H9 (cell line): Measurements from ENCODE around the gene SGCD. TPM values are rescaled to one million over a fixed set of nuclear protein-coding genes. Genes with fewer than 3 reads are reported as not detected.

Experiments used
- DNase-seq: peaks from one replicate; pipeline ENCODE4 v3.0.0-alpha.2; 2017
- H2AFZ ChIP-seq: one replicate; pipeline ENCODE4 v1.6.1; 2013; ENCODE audit warnings: mild to moderate bottlenecking, low read length, control low read depth, moderate library complexity
- H2AK5ac ChIP-seq: 2 replicates; pipeline ENCODE4 v1.6.1; 2013; ENCODE audit warnings: low read length, control low read depth, mixed read lengths; ENCODE audit not compliant: insufficient read length
- H2BK120ac ChIP-seq: one replicate; pipeline ENCODE4 v1.6.1; 2013; ENCODE audit warnings: low read depth, mild to moderate bottlenecking, low read length, control low read depth, inconsistent platforms; ENCODE audit not compliant: poor library complexity, severe bottlenecking
- H2BK12ac ChIP-seq: 2 replicates; pipeline ENCODE4 v1.6.1; 2013; ENCODE audit warnings: low read length, control low read depth, mixed read lengths, low read depth; ENCODE audit not compliant: insufficient read length
- H2BK15ac ChIP-seq: 2 replicates; pipeline ENCODE4 v1.6.1; 2013; ENCODE audit warnings: low read depth, low read length, control low read depth
- H2BK20ac ChIP-seq: one replicate; pipeline ENCODE4 v1.6.1; 2013; ENCODE audit warnings: low read depth, mild to moderate bottlenecking, low read length, control low read depth, inconsistent platforms; ENCODE audit not compliant: poor library complexity, severe bottlenecking
- H2BK5ac ChIP-seq: 2 replicates; pipeline ENCODE4 v1.6.1; 2013; ENCODE audit warnings: low read length, control low read depth, mixed read lengths; ENCODE audit not compliant: insufficient read length
- H3K14ac ChIP-seq: 2 replicates; pipeline ENCODE4 v1.6.1; 2013; ENCODE audit warnings: low read length, control low read depth; ENCODE audit not compliant: insufficient read depth
- H3K18ac ChIP-seq: 2 replicates; pipeline ENCODE4 v1.6.1; 2013; ENCODE audit warnings: low read depth, mild to moderate bottlenecking, mixed read lengths, low read length, control low read depth; ENCODE audit not compliant: insufficient read length
- H3K23ac ChIP-seq: 2 replicates; pipeline ENCODE4 v1.6.1; 2013; ENCODE audit warnings: low read length, control low read depth, mixed read lengths, low read depth; ENCODE audit not compliant: insufficient read length
- H3K23me2 ChIP-seq: 2 replicates; pipeline ENCODE4 v1.6.1; 2013; ENCODE audit warnings: low read depth, mild to moderate bottlenecking, mixed read lengths, low read length, control low read depth; ENCODE audit not compliant: insufficient read length, poor library complexity, severe bottlenecking
- H3K27ac ChIP-seq: 2 replicates; pipeline ENCODE4 v1.5.1; 2013; ENCODE audit warnings: low read length, control low read depth, mixed read lengths, low read depth; ENCODE audit not compliant: insufficient read length
- H3K27me3 ChIP-seq: 2 replicates; pipeline ENCODE4 v1.6.1; 2013; ENCODE audit warnings: low read length, control low read depth, inconsistent platforms; ENCODE audit not compliant: insufficient read depth
- H3K4ac ChIP-seq: 2 replicates; pipeline ENCODE4 v1.6.1; 2013; ENCODE audit warnings: low read depth, mild to moderate bottlenecking, control low read depth, inconsistent platforms, low read length, moderate library complexity
- H3K4me1 ChIP-seq: 2 replicates; pipeline ENCODE4 v1.6.1; 2013; ENCODE audit warnings: low read length, control low read depth, inconsistent platforms; ENCODE audit not compliant: insufficient read depth
- H3K4me2 ChIP-seq: 2 replicates; pipeline ENCODE4 v1.6.1; 2013; ENCODE audit warnings: low read length, control low read depth, mixed read lengths; ENCODE audit not compliant: insufficient read length, insufficient read depth
- H3K56ac ChIP-seq: 2 replicates; pipeline ENCODE4 v1.6.1; 2013; ENCODE audit warnings: low read depth, mild to moderate bottlenecking, mixed read lengths, low read length, control low read depth; ENCODE audit not compliant: insufficient read length
- H3K79me1 ChIP-seq: 2 replicates; pipeline ENCODE4 v1.6.1; 2013; ENCODE audit warnings: low read depth, mild to moderate bottlenecking, moderate library complexity, low read length, control low read depth, inconsistent platforms; ENCODE audit not compliant: insufficient read depth, poor library complexity, severe bottlenecking
- H3K79me2 ChIP-seq: 2 replicates; pipeline ENCODE4 v1.6.1; 2013; ENCODE audit warnings: low read length, control low read depth, inconsistent platforms; ENCODE audit not compliant: insufficient read depth
- H3K9ac ChIP-seq: 2 replicates; pipeline ENCODE4 v1.6.1; 2013; ENCODE audit warnings: low read length, control low read depth, mixed read lengths; ENCODE audit not compliant: insufficient read length; ENCODE audit errors: extremely low read depth
- H3K9me3 ChIP-seq: one replicate; pipeline ENCODE4 v1.6.1; 2013; ENCODE audit warnings: low read depth, low read length, inconsistent platforms; ENCODE audit not compliant: control insufficient read depth
- H3T11ph ChIP-seq: one replicate; pipeline ENCODE4 v1.6.1; 2013; ENCODE audit warnings: mild to moderate bottlenecking, low read length, control low read depth, inconsistent platforms
- H4K20me1 ChIP-seq: one replicate; pipeline ENCODE4 v1.6.1; 2013; ENCODE audit not compliant: control insufficient read depth, insufficient read length, insufficient read depth
- H4K5ac ChIP-seq: 2 replicates; pipeline ENCODE4 v1.6.1; 2013; ENCODE audit warnings: low read depth, mild to moderate bottlenecking, mixed read lengths, low read length, control low read depth; ENCODE audit not compliant: insufficient read length
- H4K8ac ChIP-seq: replicated peaks from 2 replicates; pipeline ENCODE4 v1.6.1; 2013; ENCODE audit warnings: low read length, control low read depth, mixed read lengths, low read depth; ENCODE audit not compliant: insufficient read length
- H4K91ac ChIP-seq: 2 replicates; pipeline ENCODE4 v1.6.1; 2013; ENCODE audit warnings: low read depth, mild to moderate bottlenecking, moderate library complexity, mixed read lengths, low read length, control low read depth; ENCODE audit not compliant: insufficient read length
- H3K27ac Mint-ChIP-seq, 3 experiments: 2 replicates in 2 of 3; 3 replicates in 1 of 3; pipeline ENCODE4 v1.8.0; 2020 to 2021; ENCODE audit warnings: mixed read lengths in 3 of 3, mild to moderate bottlenecking in 1 of 3, moderate library complexity in 1 of 3
- H3K27me3 Mint-ChIP-seq: 2 replicates; pipeline ENCODE4 v1.8.0; 2021; ENCODE audit warnings: low read depth, mild to moderate bottlenecking, moderate library complexity, mixed read lengths
- H3K36me3 Mint-ChIP-seq, 3 experiments: 2 replicates in 2 of 3; 3 replicates in 1 of 3; pipeline ENCODE4 v1.8.0; 2020 to 2021; ENCODE audit warnings: low read depth in 3 of 3, mixed read lengths in 3 of 3; ENCODE audit not compliant: insufficient read depth in 1 of 3
- H3K4me1 Mint-ChIP-seq, 2 experiments: 2 replicates each; pipeline ENCODE4 v1.8.0; 2020; ENCODE audit warnings: mixed read lengths in 2 of 2
- H3K4me3 Mint-ChIP-seq, 2 experiments: 2 replicates in 1 of 2; 3 replicates in 1 of 2; pipeline ENCODE4 v1.8.0; 2020 to 2021; ENCODE audit warnings: mild to moderate bottlenecking in 2 of 2, mixed read lengths in 2 of 2, moderate library complexity in 1 of 2
- H3K9me3 Mint-ChIP-seq, 2 experiments: 2 replicates in 1 of 2; 3 replicates in 1 of 2; pipeline ENCODE4 v1.8.0; 2020; ENCODE audit warnings: mild to moderate bottlenecking in 2 of 2, mixed read lengths in 2 of 2, moderate library complexity in 1 of 2
- WGBS: extraction: QIAGEN DNeasy Blood & Tissue Kit; methylation state at CpG from one replicate; pipeline ENCODE4 v1.1.7; 2013; ENCODE audit warnings: missing lambda C conversion rate, low lambda C conversion rate, mixed read lengths; ENCODE audit not compliant: insufficient read length; ENCODE audit errors: extremely low coverage; 5-methylcytosine and 5-hydroxymethylcytosine counted together
- total RNA-seq: library from RNA; stranded (reverse); gene quantifications from 2 replicates; pipeline ENCODE4 v1.2.1, GENCODE V29; 2021
- TF ChIP-seq, protein P1 (sequence below): fragments of 200-600 bp; sonication (generic); conservative IDR thresholded peaks from 3 replicates; pipeline ENCODE4 v1.8.0; 2021; ENCODE audit warnings: antibody characterized with exemption, mild to moderate bottlenecking

The SGCD gene
- total RNA-seq, 1 experiment from 2014 or later: 0.11 TPM

DNA sequence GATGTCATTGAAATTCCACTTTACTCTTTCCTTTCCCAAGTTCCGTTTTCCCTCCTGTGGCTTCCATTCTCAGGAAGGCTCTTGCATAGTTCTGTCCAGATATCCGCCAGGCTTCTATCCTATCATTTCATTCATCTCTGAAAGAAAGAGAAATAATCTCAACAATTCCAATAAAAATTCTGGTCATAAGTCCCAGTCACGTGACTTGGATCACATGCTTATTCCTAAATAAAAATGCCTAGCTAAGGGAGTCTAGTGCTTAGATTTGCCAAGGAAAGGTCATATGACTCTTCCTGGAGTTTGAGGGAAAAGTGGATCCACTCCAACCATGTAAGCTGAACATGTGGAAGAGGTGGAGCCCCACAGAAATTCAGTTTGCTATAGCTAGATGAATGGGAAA lies 377.2 kb downstream of the SGCD start:
- no CpG with 5 or more reads among the region's 3 CpGs for WGBS

More for the DNA sequence above, 377.2 kb downstream of the SGCD start:
- no peaks in the 10 kb centered on the region for H3K9me3 ChIP-seq
- H3K9ac ChIP-seq: no peak overlapping the region
- H4K8ac ChIP-seq: no peak overlapping the region
- no peak overlapping the region for H4K91ac ChIP-seq
- Mint-ChIP-seq H3K9me3 (no peaks in the 10 kb centered on the region), H3K4me3 (no peak overlapping the region), H3K4me1 (peaks cover 8 to 34% of the 10 kb centered on the region in 2 experiments), H3K27ac (no peak overlapping the region), H3K36me3 (no peaks in the 10 kb centered on the region), H3K27me3 (no peaks in the 10 kb centered on the region)
- H2BK15ac ChIP-seq: no peak overlapping the region
- H2AFZ ChIP-seq: no peak overlapping the region
- no peaks in the 10 kb centered on the region for H4K20me1 ChIP-seq
- no peak overlapping the region for H2BK120ac ChIP-seq
- no peak overlapping the region for H2AK5ac ChIP-seq
- H3K27ac ChIP-seq: no peak overlapping the region
- H3K18ac ChIP-seq: no peak overlapping the region
- no peak overlapping the region for H2BK20ac ChIP-seq
- no peak overlapping the region for H3K4ac ChIP-seq
- DNase-seq: no peak
- no peaks in the 10 kb centered on the region for H3K79me1 ChIP-seq
- H3T11ph ChIP-seq: no peak overlapping the region
- H3K79me2 ChIP-seq: no peaks in the 10 kb centered on the region; the same call in 1 of the 2 replicates
- TF ChIP-seq, protein P1, sequence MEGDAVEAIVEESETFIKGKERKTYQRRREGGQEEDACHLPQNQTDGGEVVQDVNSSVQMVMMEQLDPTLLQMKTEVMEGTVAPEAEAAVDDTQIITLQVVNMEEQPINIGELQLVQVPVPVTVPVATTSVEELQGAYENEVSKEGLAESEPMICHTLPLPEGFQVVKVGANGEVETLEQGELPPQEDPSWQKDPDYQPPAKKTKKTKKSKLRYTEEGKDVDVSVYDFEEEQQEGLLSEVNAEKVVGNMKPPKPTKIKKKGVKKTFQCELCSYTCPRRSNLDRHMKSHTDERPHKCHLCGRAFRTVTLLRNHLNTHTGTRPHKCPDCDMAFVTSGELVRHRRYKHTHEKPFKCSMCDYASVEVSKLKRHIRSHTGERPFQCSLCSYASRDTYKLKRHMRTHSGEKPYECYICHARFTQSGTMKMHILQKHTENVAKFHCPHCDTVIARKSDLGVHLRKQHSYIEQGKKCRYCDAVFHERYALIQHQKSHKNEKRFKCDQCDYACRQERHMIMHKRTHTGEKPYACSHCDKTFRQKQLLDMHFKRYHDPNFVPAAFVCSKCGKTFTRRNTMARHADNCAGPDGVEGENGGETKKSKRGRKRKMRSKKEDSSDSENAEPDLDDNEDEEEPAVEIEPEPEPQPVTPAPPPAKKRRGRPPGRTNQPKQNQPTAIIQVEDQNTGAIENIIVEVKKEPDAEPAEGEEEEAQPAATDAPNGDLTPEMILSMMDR: no peak
- H3K4me1 ChIP-seq: peaks cover 7% of the 10 kb centered on the region
- H2BK12ac ChIP-seq: no peak overlapping the region
- H3K23ac ChIP-seq: no peak overlapping the region
- H2BK5ac ChIP-seq: no peak overlapping the region
- H3K4me2 ChIP-seq: no peak overlapping the region
- no peak overlapping the region for H4K5ac ChIP-seq
- no peak overlapping the region for H3K14ac ChIP-seq
- no peaks in the 10 kb centered on the region for H3K27me3 ChIP-seq
- no peaks in the 10 kb centered on the region for H3K23me2 ChIP-seq
- H3K56ac ChIP-seq: no peak overlapping the region
